A673 (cell line): ENCODE measurements around the gene WFDC11. TPM values are rescaled to one million over a fixed set of nuclear protein-coding genes. Genes with fewer than 3 reads are reported as not detected.
"Not testable (repeated sequence)": the region's sequence is repeated elsewhere in the genome, so short reads cannot be mapped to it uniquely, and the experiment has no call there.

ENCODE experiments used
- Bru-seq: library from RNA; stranded (reverse); fragments of 400-500 nt; gene quantifications from one replicate; lab custom pipeline; 2021; lab: Mats Ljungman, UMichigan
- BruChase-seq, 2 experiments: library from RNA; stranded (reverse); fragments of 400-500 nt; gene quantifications; one replicate each; lab custom pipeline; 2021; lab: Mats Ljungman, UMichigan
- BruUV-seq: library from RNA; stranded (reverse); fragments of 400-500 nt; replicated peaks from 2 replicates; lab custom pipeline; 2021; lab: Mats Ljungman, UMichigan
- CTCF ChIA-PET: fragments of 300-600 bp; sonication (Branson Sonifier 250); formaldehyde crosslinking; loops from one replicate; lab custom pipeline; 2022; ENCODE audit warnings: antibody characterized with exemption; lab: Charles Lee
- POLR2A ChIA-PET: fragments of 300-600 bp; sonication (Branson Sonifier 250); formaldehyde crosslinking; loops from one replicate; lab custom pipeline; 2022; ENCODE audit warnings: antibody characterized with exemption; ENCODE audit not compliant: low non-redundant PET; lab: Charles Lee
- DNase-seq: peaks from one replicate; pipeline ENCODE4 v3.0.0-alpha.2; 2015; ENCODE audit warnings: low spot score
- H3K27ac ChIP-seq: fragments of 200-600 bp; sonication (generic); 2 replicates; pipeline ENCODE4 v1.5.1; 2016; ENCODE audit warnings: mixed run types, low read depth, mild to moderate bottlenecking, mixed read lengths, antibody characterized with exemption, low read length; ENCODE audit not compliant: poor library complexity, severe bottlenecking
- H3K27me3 ChIP-seq: fragments of 200-600 bp; sonication (generic); replicated peaks from 2 replicates; pipeline ENCODE4 v1.6.1; 2017; ENCODE audit warnings: mixed run types, low read depth, mild to moderate bottlenecking, mixed read lengths, antibody characterized with exemption, low read length; ENCODE audit not compliant: insufficient read depth, poor library complexity
- H3K36me3 ChIP-seq: fragments of 200-600 bp; sonication (generic); 2 replicates; pipeline ENCODE4 v1.6.1; 2016; ENCODE audit warnings: mixed run types, mild to moderate bottlenecking, mixed read lengths, antibody characterized with exemption, low read length; ENCODE audit not compliant: insufficient read depth, poor library complexity, severe bottlenecking
- H3K4me1 ChIP-seq: fragments of 200-600 bp; sonication (generic); 2 replicates; pipeline ENCODE4 v1.6.1; 2017; ENCODE audit warnings: mixed run types, mild to moderate bottlenecking, mixed read lengths, antibody characterized with exemption, low read length; ENCODE audit not compliant: insufficient read depth, poor library complexity, severe bottlenecking
- H3K4me3 ChIP-seq: fragments of 200-600 bp; sonication (generic); 2 replicates; pipeline ENCODE4 v1.5.1; 2016; ENCODE audit warnings: low read depth, mixed run types, mild to moderate bottlenecking, mixed read lengths, low read length; ENCODE audit not compliant: poor library complexity, severe bottlenecking
- H3K9me3 ChIP-seq: fragments of 200-600 bp; sonication (generic); 2 replicates; pipeline ENCODE4 v1.6.1; 2016; ENCODE audit warnings: mixed run types, low read depth, mild to moderate bottlenecking, mixed read lengths, antibody characterized with exemption, low read length; ENCODE audit not compliant: poor library complexity, severe bottlenecking
- EZH2 ChIP-seq: fragments of 200-600 bp; sonication (generic); IDR thresholded peaks from 2 replicates; pipeline ENCODE4 v1.6.1; 2017; ENCODE audit warnings: borderline replicate concordance, low read depth, mild to moderate bottlenecking, mixed read lengths, antibody characterized with exemption, low read length; ENCODE audit not compliant: poor library complexity, severe bottlenecking
- intact Hi-C: fragments of 100-400 bp; cut with micrococcal nuclease; formaldehyde crosslinking; loops from one replicate; pipeline ENCODE4 v1.10.0; 2022; ENCODE audit not compliant: unreplicated experiment
- long read RNA-seq: library from polyadenylated mRNA; stranded (forward); transcript quantifications from one replicate; pipeline ENCODE4 v2.0.0, GENCODE V29; 2022
- total RNA-seq: library from RNA; stranded (reverse); gene quantifications from 2 replicates; pipeline ENCODE4 v1.2.3, GENCODE V29; 2021
- TF ChIP-seq, protein P1 (sequence below): fragments of 300-800, 200-600 bp; sonication (generic); conservative IDR thresholded peaks from 2 replicates; pipeline ENCODE4 v1.5.1; 2017; ENCODE audit warnings: low read depth, mild to moderate bottlenecking, antibody characterized with exemption, low read length, moderate library complexity, mixed read lengths

WFDC11 gene
- total RNA-seq = not detected in 2 replicates
- Bru-seq, nascent RNA = not detected
- BruChase-seq, experiment 1, labeled RNA remaining after a 2-hour chase = not detected
- BruChase-seq, experiment 2, labeled RNA remaining after a 6-hour chase = not detected
- long read RNA-seq = 0 reads

GRCh38 chr20:45670139-45670538, at the start of gene WFDC11:
Gene WFDC11 (minus strand): TSS chr20:45670239. CDS start chr20:45650600, 19,639 bp downstream.
- H3K27me3 ChIP-seq = peaks cover 17% of the 10 kb centered on the region
- no TSS peak for BruUV-seq
- H3K4me3 ChIP-seq = no peak within 1 kb of the TSS
- intact Hi-C loops = no loop called here
- H3K4me1 ChIP-seq = no peaks in the 10 kb centered on the region
- no peak for TF ChIP-seq EZH2
- TF ChIP-seq, protein P1, sequence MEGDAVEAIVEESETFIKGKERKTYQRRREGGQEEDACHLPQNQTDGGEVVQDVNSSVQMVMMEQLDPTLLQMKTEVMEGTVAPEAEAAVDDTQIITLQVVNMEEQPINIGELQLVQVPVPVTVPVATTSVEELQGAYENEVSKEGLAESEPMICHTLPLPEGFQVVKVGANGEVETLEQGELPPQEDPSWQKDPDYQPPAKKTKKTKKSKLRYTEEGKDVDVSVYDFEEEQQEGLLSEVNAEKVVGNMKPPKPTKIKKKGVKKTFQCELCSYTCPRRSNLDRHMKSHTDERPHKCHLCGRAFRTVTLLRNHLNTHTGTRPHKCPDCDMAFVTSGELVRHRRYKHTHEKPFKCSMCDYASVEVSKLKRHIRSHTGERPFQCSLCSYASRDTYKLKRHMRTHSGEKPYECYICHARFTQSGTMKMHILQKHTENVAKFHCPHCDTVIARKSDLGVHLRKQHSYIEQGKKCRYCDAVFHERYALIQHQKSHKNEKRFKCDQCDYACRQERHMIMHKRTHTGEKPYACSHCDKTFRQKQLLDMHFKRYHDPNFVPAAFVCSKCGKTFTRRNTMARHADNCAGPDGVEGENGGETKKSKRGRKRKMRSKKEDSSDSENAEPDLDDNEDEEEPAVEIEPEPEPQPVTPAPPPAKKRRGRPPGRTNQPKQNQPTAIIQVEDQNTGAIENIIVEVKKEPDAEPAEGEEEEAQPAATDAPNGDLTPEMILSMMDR = no peak
- ChIA-PET POLR2A (no interaction called here), CTCF (no interaction called here)
- no peak for DNase-seq
- no peak within 1 kb of the TSS for H3K27ac ChIP-seq
- no peaks in the 10 kb centered on the region for H3K36me3 ChIP-seq
- H3K9me3 ChIP-seq = no peaks in the 10 kb centered on the region

DNA sequence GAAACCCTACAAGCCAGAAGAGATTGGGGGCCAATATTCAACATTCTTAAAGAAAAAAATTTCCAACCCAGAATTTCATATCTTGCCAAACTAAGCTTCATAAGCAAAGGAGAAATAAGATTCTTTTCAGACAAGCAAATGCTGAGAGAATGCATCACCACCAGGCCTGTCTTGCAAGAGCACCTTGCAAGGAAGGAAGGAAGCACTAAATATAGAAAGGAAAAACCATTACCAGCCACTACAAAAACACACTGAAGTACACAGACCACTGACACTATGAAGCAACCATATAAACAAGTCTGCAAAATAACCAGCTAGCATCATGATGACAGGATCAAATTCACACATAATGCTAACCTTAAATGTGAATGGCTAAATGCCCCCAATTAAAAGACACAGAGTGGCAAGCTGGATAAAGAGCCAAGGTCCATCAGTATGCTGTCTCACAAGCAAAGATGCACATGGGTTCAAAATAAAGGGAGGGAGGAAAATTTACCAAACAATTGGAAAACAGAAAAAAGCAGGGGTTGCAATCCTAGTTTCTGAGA, 46.2 kb upstream of the WFDC11 start:
- BruUV-seq, H3K4me1 ChIP-seq, CTCF ChIA-PET, H3K4me3 ChIP-seq, DNase-seq, H3K27ac ChIP-seq, H3K36me3 ChIP-seq, intact Hi-C loops, H3K27me3 ChIP-seq, H3K9me3 ChIP-seq, POLR2A ChIA-PET: not testable (repeated sequence)

- intact Hi-C loops = no loop called here
- ChIA-PET POLR2A (no interaction called here), CTCF (no interaction called here)
- Histone ChIP-seq H3K36me3 (no peaks in the 10 kb centered on the region), H3K9me3 (no peaks in the 10 kb centered on the region), H3K4me3 (no peak within 1 kb of the TSS), H3K27ac (no peak within 1 kb of the TSS), H3K27me3 (peaks cover 23% of the 10 kb centered on the region), H3K4me1 (no peaks in the 10 kb centered on the region)
- BruUV-seq = no TSS peak
- TF ChIP-seq, protein P1 = no peak
- TF ChIP-seq EZH2 = no peak
- no peak for DNase-seq
These were observed 35.1 kb upstream of the WFDC11 start, which contains the start of gene WFDC10B for GRCh38 chr20:45704969-45705637. Gene WFDC10B (minus strand): TSS chr20:45705019. CDS start chr20:45685992, 19,027 bp downstream.
